GM12874 (cell line): ENCODE measurements around the gene TOR1B.

ENCODE experiments used
- TF ChIP-seq, protein P1 (sequence below): IDR thresholded peaks from 2 replicates; pipeline ENCODE4 v1.5.1; 2011; ENCODE audit warnings: low read depth, mild to moderate bottlenecking, control low read depth, low read length, moderate library complexity; ENCODE audit not compliant: insufficient read depth

The TOR1B gene

DNA sequence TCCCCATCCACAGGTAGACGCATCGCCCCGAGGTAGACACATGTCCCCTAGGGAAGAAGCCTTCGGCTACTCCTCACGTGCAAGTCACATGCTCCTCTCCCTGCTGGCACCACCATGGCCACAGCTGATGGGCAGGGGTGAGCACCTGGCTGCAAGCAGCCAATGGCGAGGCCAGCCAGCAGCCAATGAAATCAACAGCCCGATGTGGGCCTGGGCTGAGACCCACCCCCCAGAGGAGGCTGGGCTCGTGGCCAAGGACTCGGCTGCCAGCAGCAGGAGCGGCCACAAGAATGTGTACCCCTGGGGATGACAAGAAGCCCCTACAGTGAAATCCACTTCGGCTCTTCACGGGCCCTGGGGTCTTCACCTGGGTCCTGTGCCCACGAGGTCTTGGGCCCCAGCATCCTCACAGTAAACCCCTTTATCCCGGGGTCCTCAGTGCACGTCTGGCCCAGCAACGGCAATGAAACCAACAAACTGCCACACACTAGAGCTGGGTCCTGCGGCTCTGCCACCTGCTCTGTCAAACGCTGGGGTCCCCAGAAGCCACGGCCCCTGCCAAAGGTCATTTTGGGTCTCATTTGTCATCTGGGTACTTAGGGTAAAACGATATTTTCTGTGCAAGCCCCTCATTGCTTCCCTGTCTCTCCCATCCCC is 28.1 kb upstream of the TOR1B start:
- TF ChIP-seq, protein P1, sequence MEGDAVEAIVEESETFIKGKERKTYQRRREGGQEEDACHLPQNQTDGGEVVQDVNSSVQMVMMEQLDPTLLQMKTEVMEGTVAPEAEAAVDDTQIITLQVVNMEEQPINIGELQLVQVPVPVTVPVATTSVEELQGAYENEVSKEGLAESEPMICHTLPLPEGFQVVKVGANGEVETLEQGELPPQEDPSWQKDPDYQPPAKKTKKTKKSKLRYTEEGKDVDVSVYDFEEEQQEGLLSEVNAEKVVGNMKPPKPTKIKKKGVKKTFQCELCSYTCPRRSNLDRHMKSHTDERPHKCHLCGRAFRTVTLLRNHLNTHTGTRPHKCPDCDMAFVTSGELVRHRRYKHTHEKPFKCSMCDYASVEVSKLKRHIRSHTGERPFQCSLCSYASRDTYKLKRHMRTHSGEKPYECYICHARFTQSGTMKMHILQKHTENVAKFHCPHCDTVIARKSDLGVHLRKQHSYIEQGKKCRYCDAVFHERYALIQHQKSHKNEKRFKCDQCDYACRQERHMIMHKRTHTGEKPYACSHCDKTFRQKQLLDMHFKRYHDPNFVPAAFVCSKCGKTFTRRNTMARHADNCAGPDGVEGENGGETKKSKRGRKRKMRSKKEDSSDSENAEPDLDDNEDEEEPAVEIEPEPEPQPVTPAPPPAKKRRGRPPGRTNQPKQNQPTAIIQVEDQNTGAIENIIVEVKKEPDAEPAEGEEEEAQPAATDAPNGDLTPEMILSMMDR: no peak

DNA sequence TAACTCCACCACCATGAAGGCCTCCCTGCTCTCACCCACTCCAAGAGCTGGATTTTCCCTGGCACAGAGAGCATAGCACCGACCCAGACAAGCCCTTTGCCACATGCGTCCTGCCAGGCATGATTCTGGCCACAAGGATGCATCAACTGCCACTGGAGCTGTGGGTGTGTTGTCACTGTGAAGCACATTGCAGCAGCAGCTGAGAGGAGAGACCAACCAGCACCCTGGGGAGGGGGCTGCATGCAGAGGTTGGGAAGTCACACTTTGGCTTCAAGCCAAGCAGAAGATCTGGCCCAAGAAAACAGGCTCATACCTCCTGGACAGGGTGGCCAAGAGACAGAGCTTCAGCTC is 27.6 kb upstream of the TOR1B start:
- TF ChIP-seq, protein P1: no peak

DNA sequence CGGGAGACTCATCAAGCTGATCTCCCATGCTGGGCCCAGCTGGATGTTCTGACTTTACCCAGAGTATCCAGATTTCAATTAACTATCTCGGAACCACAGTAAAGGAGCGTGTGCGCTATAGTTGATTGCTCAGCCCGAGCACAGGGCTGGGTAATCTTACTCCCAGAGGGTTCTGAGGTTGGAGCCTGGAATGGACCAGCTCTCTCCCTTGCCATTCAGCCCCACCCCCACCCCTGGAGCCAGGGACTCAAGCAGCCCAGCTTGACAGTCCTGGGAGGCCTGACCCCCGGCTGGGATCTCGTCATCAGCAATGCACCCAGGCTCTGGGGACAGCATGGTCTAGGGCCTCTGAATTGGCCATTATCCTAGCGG is 26.4 kb upstream of the TOR1B start:
- TF ChIP-seq, protein P1: no peak

DNA sequence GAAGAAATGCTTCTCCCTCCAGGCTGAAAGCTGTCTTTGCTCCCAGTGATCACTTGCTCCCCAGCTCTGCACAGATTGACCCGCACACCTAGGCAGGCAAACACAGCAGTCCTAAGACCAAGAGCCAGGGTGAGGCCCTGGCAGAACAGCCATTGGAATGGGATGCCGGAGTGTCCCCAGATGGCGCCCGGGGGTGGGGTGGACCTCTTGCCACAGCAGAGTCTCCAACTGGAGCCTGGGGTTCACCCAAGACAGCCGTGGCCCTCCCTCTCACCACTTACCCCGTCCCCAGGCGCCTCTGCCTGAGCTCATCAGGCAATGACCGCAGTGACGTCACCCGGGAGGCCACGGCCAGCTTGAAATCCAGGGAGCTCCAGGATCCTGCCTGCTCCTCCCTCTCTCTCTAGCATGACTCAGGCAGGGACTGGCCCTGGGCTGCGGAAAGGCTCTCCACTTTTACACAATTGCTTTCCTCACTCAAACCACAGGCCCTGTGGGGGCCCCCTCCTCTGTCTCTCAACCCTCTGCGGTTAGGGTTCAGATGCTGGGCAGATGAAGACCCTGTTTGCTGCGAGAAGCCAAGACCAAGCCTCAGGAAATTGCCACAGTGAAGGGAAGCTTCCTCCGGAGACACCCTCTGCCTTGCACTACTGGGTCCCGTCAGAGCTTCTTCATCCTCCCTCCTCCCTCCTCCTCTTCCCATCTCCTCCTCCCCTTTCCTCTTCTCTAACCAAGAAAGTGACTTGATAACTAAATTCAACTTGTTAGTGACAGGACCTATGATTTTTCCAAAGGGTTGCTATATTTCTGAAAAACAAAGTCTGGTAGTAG is 25.8 kb upstream of the TOR1B start:
- TF ChIP-seq, protein P1: no peak

DNA sequence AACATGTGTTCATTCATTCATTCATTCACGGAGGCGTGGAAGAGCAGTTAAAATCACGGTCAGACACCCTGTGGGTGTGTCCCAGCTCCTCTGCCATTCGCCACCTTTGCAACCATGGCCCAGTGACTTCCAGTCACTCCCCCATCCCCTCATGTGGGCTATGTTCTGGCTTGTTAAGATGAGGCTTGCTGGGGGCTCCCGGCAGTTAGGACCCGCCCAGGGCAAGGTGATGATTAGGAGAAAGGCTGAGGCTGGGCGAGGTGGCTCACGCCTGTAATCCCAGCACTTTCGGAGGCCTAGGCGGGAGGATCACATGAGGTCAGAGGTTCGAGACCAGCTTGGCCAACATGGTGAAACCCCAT is 25.2 kb upstream of the TOR1B start:
- TF ChIP-seq, protein P1: no peak

DNA sequence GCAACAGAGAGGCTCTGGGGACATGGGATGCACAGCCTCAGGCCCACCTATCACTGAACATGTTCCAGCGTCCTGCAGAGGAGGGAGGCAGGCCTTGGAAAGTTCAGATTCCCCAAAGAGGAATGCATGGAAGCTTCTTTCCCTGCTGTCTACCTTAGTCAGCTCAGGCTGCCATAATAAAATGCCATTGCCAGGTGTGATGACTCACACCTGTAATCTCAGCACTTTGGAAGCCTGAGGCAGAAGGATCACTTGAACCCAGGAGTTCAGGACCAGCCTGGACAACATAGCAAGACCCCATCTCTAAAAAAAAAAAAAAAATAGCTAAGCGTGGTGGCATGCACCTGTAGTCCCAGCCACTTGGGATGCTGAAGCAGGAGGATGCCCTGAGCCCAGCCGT is 24.5 kb upstream of the TOR1B start:
- TF ChIP-seq, protein P1: no peak

DNA sequence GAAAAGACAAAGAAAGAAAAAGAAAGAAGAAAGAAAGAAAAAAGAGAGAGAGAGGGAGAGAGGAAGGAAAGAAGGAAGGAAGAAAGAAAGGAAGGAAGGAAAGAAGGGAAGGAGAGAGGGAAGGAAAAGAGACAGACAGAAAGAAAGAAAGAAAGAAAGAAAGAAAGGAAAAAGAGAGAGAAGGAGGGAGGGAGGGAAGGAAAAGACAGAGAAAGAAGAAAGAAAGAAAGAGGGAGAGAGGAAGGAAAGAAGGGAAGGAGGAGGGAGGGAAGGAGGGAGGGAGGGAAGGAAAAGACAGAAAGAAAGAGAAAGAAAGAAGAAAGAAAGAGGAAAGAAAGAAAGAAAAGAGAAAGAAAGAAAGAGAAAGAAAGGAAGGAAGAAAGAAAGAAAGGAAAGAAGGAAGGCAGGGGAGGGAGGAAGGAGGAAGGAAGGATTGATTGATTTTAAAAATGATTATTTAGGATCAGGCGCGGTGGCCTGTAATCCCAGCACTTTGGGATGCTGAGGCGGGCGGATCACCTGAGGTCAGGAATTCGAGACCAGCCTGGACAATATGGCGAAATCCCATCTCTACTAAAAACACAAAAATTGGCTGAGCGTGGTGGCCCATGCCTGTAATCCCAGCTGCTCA is 23.3 kb upstream of the TOR1B start:
- TF ChIP-seq, protein P1: no peak
